ENCODE data around the gene ABLIM3.

GRCh38 chr5:149170299-149170698 lies 29.0 kb downstream of the ABLIM3 start:
- TF ChIP-seq CTCF (IDR thresholded peaks at IDR 0.05; ENCODE audit: insufficient read depth, low read length), result no peak
- no peak for TF ChIP-seq POLR2AphosphoS5 (IDR thresholded peaks at IDR 0.05; ENCODE audit: low read depth)
- no peak for TF ChIP-seq REST (IDR thresholded peaks at IDR 0.05; ENCODE audit: insufficient replicate concordance, low read depth)
- TF ChIP-seq GABPA (IDR thresholded peaks at IDR 0.05; ENCODE audit: low read depth), result no peak
